ENCODE results near the gene LGALS3BP.
"Not testable (repeated sequence)": the region's sequence is repeated elsewhere in the genome, so short reads cannot be mapped to it uniquely, and the experiment has no call there.

The LGALS3BP gene

DNA sequence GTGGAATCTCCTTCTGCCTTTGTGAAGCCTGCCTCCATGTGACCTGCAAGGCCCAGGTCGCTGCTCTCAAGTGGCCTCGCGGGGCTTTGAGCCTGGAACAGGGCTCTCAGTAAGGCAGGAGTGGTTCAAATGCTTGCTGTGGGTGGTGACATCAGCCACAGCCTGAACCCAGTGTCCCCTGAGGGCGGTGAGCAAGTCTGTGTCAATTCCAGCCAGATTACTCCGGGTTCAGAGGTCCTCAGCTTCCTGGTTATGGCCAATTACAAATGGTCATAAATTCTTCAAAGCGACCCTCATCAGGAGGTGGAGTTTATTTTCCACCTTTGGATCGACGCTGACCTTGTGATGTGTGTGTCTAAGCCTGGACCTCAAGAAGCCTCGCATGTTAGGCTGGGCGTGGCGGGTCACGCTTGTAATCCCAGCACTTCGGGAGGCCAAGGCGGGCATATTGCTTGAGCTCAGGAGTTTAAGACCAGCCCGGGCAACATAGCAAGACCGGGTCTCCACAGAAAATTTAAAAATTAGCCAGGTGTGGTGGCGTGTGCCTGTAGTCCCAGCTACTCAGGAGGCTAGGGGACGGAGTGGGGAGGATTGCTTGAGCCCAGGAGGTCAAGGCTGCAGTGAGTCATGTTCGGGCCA, 17.3 kb downstream of the LGALS3BP start:
- no peak for DNase-seq

DNA sequence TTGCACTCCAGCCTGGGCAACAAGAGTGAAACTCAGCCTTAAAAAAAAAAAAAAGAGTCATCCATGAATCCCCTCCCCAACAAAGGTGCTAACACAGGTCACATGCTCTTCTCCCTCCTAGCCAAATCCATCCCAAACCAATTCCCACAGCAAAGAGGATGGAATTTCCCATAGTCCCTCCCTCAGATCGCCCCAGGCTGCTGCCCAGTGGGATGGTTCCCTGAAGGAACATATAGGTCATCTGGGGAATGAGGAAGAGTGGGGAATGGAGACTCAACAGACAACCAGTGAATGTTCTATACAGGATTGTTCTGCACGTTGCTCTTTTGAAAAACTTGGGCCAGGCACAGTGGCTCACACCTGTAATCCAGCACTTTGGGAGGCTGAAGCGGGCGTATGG, 18.2 kb downstream of the LGALS3BP start:
- DNase-seq: no peak

DNA sequence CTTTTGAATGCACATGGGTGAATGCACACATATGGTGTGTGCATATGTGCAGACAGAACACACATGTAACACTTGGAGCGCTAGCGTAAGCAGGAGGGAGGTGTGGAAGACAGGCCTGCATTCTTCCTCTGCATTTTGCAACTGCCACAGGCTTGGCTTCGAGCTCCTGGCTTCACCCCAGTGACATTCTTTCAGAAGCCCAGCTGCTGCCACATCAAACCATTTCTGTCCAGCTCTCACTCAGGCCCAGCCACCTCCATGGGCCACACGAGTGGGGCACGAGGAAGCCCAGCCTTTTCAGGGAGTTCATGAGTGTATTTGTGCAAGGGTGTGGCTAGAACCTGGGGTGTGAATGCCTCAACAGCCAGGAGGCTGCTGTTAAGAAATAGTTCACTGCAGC, 18.8 kb downstream of the LGALS3BP start:
- no peak for DNase-seq

DNA sequence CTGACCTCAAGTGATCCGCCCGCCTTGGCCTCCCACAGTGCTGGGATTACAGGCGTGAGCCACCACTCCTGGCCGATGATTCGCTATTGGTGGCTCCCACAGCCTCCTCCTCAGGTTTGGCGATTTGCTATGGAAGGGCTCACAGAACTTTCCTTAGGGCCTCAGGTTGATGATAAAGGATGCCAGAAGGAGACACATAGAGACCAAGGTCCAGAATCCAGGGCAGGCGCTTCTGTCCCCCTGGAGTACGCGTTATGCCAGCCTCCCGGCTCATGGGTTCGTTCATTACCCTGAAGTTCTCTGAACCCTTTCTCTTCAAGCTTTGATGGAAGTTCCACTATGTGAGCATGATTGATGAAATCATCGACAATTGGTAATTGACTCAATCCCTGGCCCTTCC, 19.9 kb downstream of the LGALS3BP start:
- no peak for DNase-seq

DNA sequence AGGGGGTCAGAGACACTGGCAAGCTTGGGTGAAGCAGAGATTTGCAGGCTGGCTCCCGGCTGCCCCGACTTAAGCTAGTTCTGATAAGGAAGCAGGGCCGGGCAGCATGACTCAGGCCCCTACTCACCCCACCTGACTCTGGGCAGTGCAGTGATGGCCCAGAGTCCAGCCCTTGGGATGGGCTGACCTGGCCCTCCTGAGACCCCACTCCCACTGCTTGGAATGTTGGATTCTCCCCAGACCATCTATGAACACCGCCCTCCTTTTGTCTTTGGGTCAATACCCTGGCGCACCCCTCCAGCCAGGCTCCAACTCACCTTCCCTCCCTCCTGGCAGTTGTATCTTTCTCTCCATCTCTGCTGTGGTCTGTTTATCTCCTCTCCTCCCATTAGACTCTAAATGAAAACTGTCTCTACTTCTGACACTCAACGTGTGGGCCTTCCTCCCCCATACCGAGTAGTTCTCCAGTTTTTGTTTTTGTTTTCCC, 21.0 kb downstream of the LGALS3BP start:
- no peak for DNase-seq

DNA sequence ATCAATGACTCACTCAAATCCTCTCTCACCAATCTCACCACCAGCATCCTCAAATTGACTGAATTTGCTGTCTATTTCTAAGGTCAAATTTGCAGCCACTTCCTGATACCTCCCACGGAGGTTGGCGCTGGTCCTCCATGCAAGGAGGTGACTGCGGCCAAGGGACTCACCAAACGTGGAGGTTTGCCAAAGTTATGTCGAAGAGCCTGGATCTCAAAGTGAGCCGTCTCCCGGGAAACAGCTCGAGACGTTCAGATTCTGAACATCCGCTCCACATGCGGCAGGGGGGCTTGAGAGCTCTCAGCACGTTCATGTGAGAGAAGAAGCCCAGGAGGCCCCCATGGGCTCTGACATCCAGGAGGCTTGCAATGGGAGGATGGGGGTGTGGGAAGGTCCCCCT, 22.6 kb downstream of the LGALS3BP start:
- DNase-seq: no peak

DNA sequence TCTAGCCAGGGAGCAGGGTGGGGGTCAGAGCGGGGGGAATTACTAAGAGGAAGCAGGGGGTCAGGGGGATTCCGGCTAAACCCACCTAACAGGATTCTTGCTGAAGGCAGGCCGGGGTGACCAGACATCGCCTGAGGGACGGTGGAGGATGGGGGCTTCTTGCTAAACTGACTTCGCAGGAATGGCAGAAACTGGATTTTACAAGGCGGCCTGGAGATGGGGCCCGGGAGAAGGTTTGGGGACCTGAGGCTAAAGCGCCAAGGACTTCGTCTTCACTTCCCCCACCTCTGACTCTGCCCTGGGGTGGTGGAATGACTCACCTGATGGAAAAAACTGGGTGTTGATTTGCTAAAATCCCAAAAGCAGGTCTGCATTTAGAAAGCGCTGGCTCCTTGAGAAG, 23.5 kb downstream of the LGALS3BP start:
- no peak for DNase-seq

DNA sequence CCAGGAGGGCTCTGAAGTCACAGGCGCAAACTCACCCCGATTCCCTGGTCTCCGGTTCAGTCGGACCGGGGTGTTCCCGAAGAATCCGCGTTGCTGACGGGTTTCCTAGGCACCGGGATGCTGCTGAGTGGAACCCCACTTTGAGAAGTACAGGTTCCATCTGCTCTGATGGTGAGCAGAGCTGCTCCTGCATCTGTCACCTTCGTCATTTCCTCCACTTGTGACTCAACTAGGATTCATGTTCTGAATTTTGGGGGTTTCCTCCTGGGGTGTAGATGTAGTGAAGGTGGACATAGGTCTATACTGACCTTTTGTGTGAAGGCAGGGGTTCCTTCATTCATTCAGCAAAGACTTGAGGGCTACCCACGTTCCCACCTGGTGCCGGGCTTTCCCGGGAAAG, 25.0 kb downstream of the LGALS3BP start:
- DNase-seq: no peak

DNA sequence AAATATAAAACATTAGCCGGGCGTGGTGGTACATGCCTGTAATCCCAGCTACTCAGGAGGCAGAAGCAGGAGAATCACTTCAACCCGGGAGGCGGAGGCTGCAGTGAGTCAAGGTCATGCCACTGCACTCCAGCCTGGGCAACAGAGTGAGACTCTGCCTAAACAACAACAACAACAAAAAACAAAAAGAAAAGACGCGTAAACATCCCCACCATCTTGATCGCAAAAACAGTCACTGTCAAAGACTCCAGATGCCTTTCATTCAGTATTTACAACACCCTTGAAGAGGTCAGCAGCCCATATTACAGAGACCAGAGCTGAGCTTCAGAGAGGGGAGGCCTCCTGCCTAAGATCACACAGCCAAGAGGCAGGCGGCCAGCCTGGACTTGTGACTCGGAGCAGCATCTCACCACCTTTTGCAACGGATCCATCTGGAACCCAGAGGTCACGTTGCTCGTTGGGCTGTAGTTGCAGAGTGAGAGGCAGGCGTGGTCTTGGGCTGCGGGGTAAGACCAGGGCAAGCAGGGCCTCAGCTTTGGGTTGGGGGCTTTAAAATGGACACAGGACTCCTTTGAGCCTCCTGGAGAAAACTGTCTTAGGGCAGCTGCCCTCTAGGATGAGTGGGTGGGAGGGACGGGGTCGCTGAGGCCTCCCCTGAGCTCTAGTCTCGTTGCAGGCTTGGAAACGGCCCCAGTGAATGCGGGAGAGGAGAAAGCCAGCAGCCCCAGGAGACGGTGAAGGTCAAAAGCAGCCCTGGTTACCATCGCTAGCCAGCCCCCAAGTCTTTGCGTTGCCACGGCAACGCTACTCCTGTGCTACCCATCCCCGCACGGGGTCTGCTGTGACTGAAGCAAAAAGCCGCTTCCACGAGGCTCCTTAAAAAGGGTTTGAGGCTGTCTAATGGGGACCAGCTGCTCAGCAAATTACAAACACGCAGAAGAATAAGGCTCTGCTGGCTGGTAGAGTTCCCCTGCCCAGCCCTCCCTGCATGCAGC, 26.1 kb downstream of the LGALS3BP start:
- no peak for DNase-seq

DNA sequence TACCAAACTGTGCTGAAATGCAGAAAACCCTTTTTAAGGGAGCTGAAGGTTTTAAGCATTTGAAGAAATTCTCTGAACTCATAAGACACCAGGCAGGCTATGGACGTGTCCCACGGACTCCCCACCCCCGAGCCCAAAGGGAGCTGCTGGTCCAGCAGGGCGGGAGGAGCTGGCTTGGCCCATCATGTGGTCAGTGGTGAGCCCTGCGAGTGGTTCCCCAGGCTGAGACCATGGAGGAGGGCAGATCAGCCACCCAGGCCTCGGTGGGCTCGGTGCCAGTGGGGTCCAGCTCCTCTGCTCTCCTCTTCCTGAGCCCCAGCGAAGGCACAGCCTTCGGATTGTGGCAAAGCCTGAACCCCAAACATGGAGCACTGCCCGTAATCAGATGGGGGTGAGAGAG, 27.0 kb downstream of the LGALS3BP start:
- DNase-seq: no peak

DNA sequence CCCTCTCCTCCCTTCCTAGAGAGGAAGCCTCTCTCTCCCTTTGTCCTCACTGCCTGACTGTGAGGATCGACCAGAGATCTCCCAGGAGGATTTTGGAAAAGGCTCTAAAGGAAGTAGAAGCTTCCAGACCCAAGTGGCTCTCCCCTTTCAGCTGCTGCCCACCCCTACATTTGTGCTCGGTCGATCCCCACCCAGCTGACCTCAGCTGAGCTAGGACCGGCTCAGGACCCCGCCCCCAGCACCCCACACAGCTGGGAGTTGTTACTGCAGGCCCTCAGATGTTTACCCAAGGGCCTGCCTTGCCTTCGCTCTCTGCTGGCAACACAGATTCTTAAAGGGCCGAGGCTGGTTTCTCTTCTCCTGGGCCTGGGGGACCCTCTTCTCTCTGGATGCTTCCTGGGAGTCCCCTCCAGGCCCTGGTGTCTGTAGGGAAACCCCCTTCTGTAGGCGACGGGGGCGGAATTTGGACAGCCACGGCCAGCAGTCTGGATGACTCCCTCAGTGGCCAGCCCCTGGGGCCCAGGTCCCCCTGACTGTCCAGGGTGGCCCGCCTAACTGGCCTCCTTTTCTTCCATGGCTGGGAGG, 27.7 kb downstream of the LGALS3BP start:
- DNase-seq: no peak

DNA sequence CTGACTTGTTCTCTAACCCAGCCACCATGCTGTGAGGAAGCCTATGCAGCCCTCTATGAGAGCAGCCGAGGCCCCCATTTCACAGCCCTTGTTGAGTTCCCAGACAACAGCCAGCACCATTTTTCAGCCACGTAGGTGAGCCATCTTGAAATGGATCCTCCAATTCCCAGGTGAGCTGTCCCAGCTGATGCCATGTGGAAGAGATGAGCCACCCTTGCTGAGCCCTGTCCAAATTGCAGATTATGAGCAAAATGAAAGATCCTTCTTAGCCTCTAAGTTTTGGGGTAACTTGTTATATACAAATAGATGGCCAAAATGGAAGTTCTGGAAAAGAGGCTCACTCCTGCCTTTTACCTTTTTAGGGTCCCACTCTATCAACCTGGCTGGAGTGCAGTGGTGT, 28.9 kb downstream of the LGALS3BP start:
- no peak for DNase-seq

DNA sequence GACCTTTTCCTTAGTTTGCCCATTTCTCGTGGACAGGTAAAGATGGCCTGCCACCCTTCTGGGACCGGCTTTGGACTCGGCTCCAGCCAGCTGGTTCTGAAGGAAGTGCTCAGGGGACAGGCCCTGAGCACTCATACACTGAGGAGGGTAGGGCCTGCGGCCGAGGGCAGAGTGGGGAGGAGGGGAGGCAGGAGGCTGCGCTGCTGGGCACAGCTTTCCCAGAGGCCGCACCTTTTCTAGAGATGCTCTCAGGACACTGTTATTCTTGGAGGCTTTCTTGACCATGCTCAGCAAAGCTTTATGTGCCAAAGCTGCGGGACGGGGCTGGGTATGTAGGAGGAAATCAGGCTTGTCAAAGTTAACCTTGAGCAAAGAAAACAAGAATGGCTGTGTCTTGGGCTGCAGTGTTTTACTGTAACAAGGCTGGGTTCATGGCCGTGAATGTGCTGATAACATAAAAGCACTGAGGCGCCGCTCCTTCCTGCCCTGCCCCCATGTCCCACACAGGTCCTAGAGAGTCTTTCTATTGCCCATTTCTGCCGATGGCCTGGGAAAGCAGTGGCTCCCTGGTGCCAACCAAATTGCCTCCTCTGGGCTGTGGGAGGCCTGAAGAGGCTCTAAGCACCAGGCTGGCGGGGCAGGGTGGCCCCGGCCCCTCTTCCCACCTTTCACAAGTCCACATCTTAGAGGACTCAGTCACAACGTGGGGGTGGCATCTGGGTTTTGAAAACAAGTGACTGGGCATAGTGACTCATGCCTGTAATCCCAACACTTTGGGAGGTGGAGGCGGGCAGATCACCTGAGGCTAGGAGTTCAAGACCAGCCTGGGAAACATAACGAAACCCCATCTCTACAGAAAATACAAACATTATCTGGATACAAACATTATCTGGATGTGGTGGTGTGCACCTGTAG, 32.2 kb downstream of the LGALS3BP start:
- no peak for DNase-seq

DNA sequence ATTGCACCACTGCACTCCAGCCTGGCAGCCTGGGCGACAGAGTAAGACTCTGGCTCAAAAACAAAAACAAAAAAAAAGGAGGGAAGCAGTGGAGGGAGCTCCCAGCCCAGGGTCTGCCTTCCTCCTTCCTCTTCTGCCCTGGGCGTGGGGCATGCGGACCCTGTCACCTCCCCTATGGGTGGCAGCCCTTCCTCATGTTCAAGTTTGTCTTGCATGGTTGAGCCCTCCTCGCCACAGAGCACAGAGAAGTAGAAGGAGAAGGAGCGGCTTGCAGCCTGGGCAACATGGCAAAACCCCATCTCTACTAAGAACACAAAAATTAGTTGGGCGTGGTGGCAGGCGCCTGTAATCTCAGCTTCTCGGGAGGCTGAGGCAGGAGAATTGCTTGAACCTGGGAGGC, 33.1 kb downstream of the LGALS3BP start:
- no peak for DNase-seq

DNA sequence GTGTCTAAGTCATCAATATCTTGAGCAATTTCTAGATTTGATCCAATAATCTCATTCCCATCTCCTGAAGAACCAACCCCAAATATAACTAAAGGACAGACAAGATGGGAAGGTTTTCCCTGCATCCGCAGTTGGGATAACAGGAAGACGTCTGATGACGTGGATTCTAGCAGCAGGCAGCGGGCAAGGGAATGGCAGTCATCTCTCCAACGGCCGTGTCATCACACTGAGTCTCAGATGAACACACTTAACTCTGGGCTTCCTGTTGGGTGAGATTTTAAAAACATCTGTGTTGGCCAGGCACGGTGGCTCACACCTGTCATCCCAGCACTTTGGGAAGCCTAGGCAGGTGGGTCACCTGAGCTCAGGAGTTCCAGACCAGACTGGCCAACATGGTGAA, 33.6 kb downstream of the LGALS3BP start:
- DNase-seq: no peak

DNA sequence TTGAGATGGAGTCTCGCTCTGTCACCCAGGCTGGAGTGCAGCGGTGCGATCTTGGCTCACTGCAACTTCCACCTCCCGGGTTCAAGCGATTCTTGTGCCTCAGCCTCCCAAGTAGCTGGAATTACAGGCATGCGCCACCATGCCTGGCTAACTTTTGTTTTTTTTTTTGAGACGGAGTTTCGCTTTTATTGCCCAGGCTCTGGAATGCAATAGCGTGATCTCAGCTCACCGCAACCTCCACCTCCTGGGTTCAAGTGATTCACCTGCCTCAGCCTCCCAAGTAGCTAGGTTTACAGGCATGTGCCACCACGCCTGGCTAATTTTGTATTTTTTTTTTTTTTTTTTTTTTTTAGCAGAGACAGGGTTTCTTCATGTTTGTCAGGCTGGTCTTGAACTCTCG, 34.3 kb downstream of the LGALS3BP start:
- not testable (repeated sequence) for DNase-seq

DNA sequence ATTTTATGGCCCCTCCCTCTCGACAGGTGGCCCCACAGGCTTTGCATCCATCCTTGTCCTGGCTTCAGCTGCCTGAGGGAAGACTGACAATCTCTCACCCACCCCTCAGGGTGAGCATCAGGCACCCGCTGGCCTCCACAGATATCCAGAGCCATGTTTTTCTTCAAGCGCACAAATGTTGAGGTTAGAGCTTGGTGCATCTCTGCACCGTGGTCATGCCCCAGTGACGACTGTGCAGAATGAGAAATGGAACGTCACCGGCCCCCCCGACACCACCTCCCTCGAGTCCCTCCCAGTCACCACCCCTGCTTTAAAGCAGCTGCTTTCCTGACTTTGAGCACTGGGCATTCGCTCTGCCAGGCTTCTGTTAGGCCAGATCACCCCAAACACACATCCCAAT, 34.8 kb downstream of the LGALS3BP start:
- DNase-seq: no peak

DNA sequence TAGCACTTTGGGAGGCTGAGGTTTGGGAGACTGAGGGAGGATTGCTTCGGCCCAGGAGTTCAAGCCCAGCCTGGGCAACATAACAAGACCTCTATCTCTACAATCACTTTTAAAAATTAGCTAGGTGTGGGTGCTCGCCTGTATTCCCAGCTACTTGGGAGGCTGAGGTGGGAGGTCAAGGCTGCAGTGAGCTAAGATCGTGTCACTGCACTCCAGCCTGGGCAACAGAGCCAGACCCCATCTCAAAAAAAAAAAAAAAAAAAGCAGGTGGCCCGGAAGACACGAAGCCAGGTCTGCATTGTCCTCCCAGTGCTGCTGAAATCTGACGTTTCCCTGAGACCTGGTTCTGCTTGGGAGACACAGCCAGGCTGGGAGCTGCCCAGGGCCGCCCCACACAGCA, 35.7 kb downstream of the LGALS3BP start:
- no peak for DNase-seq

DNA sequence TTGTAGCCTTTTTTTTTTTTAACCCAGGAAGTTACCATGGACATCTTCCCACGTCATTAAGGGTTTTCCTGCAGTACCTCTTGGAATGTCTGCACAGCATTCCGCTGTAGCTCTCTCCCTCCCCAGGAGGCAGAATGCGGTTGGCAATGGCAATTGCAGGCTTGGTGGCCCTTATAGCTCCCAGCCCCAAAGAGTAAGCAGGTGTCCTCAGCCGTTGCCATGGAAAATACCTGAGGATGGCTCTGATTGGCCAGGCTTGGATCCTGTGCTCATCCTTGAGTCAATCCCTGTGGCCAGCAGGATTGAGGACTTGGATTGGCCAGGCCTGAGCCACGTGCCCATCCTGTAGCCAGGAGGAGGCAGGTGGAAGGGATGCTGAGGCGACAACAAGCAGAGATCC, 39.0 kb downstream of the LGALS3BP start:
- DNase-seq: no peak

DNA sequence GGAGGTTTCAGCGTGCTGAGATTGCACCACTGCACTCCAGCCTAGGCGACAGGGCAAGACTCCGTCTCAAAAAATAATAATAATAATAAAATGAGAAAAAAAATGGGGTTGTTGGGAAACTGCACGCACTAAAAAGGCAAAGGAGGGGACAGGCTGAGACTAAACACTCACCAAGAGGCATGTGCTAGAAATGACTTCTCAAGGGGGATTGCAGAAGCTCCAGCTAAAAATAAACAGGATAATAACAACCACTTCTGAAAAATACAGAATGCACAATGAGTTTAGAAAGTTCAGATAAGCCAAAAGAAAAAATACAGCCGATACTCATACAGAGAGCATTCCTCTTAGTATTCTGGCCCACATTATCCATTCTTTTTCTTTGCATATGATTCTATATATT, 39.5 kb downstream of the LGALS3BP start:
- no peak for DNase-seq

DNA sequence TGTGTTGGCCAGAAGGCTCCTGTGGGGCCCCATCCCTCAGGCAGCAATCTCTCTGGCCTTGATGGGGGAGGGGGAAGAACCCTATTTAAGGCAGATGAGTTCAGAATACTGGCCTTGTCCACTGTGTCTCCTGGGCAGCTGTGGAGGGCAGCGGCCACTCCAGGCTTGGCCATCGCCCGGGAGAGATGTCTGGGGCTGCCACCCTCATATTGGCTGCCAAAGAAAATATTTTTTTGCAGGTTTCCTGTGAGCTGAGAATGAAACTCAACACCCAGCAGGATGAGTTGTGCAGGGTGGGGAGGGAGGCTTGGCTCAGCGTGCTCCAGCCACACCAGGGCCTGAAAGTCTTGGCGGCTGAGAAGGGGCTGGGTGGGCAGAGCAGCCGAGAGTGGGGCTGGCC, 40.1 kb downstream of the LGALS3BP start:
- DNase-seq: no peak

DNA sequence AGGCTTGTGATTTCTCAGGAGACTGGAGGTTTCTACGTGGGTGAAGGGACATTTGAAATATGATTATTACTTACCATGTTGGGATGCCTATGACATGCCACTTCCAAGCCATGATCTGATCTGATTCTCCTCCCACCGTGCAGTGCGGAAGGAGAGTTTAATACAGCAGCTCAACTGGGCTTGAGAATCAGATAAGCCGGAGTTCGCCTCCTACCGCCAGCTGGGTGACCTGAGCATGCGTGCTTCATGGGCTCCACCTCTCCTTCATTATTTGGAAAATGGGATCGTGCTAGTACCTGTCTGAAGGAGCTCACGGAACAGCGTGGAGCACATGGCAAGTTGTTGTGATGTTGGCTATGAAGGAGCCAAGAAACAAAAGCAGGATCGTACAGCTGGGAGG, 42.2 kb downstream of the LGALS3BP start:
- no peak for DNase-seq
